A549 (cell line): Measurements from ENCODE around the gene PSMB9. TPM values are rescaled to one million over a fixed set of nuclear protein-coding genes. Genes with fewer than 3 reads are reported as not detected.

ENCODE experiments used
- ATAC-seq, 2 experiments: fragments of 200-7000 bp in 1 of 2; fragments of >200 bp in 1 of 2; cut with Nextera tagmentation in 1 of 2; cut with Tn5 transposase in 1 of 2; 3 replicates each; pipeline versions ENCODE4 v1.8.0 to v1.9.1; 2018 to 2020; ENCODE audit warnings: mild to moderate bottlenecking in 1 of 2, moderate library complexity in 1 of 2
- CTCF ChIA-PET: fragments of 300-600 bp; sonication (Branson Sonifier 250); formaldehyde crosslinking; extraction: SDS; loops from one replicate; lab custom pipeline; 2021; ENCODE audit warnings: antibody characterized with exemption, inconsistent platforms; lab: Yijun Ruan, JAX
- POLR2A ChIA-PET: fragments of 350-600 bp; formaldehyde crosslinking; extraction: SDS; loops from one replicate; lab custom pipeline; 2021; ENCODE audit warnings: antibody characterized with exemption, inconsistent platforms; lab: Yijun Ruan, JAX
- DNase-seq, 2 experiments: peaks; one replicate each; pipeline versions ENCODE4 v3.0.0 to v3.0.0-alpha.2; 2011 to 2016; ENCODE audit warnings: low read depth in 1 of 2, low spot score in 1 of 2
- FAIRE-seq: peaks from 2 replicates; lab custom pipeline; 2011; peaks lifted over from hg19 to GRCh38; lab: Jason Lieb, UNC
- H3K27ac ChIP-seq, 2 experiments: fragments of >200 bp; sonication (Bioruptor Twin); formaldehyde crosslinking; 3 replicates each; pipeline ENCODE4 v1.5.1; 2016 to 2017
- H3K4me1 ChIP-seq: fragments of >200 bp; sonication (Bioruptor Twin); formaldehyde crosslinking; 3 replicates; pipeline ENCODE4 v1.6.1; 2016
- H3K4me2 ChIP-seq: fragments of >200 bp; sonication (Bioruptor Twin); formaldehyde crosslinking; 3 replicates; pipeline ENCODE4 v1.6.1; 2016
- H3K4me3 ChIP-seq: fragments of >200 bp; sonication (Bioruptor Twin); formaldehyde crosslinking; 3 replicates; pipeline ENCODE4 v1.5.1; 2016
- H3K9me3 ChIP-seq: fragments of >200 bp; sonication (Bioruptor Twin); formaldehyde crosslinking; 3 replicates; pipeline ENCODE4 v1.6.1; 2016
- ATOH8 ChIP-seq: fragments of 250-450 bp; sonication (Bioruptor Pico); IDR thresholded peaks from 2 replicates; pipeline ENCODE4 v1.5.0; 2020; ENCODE audit warnings: low read depth, mild to moderate bottlenecking, moderate library complexity
- CBX8 ChIP-seq: fragments of 200-600 bp; sonication (generic); IDR thresholded peaks from 2 replicates; pipeline ENCODE4 v1.6.1; 2016
- CTCF ChIP-seq: fragments of >200 bp; sonication (Bioruptor Twin); formaldehyde crosslinking; IDR thresholded peaks from 3 replicates; pipeline ENCODE4 v1.5.1; 2016
- EHF ChIP-seq: fragments of 250-450 bp; sonication (Bioruptor Pico); IDR thresholded peaks from 2 replicates; pipeline ENCODE4 v1.5.0; 2020; ENCODE audit warnings: mild to moderate bottlenecking
- FOSB ChIP-seq: fragments of 250-450 bp; sonication (Bioruptor Pico); IDR thresholded peaks from 2 replicates; pipeline ENCODE4 v1.5.0; 2020; ENCODE audit warnings: mild to moderate bottlenecking, moderate library complexity
- FOSL2 ChIP-seq, 2 experiments: fragments of 450-650 bp in 1 of 2; fragments of >200 bp in 1 of 2; sonication (Bioruptor Twin) in 1 of 2; formaldehyde crosslinking; IDR thresholded peaks; 2 replicates each; pipeline versions ENCODE4 v1.5.0 to v1.6.1; 2016 to 2020; ENCODE audit warnings: mild to moderate bottlenecking in 1 of 2, moderate library complexity in 1 of 2
- FOXS1 ChIP-seq: fragments of 250-450 bp; sonication (Bioruptor Pico); IDR thresholded peaks from 2 replicates; pipeline ENCODE4 v1.5.0; 2020; ENCODE audit warnings: mild to moderate bottlenecking, moderate library complexity
- HOXA7 ChIP-seq: fragments of 250-450 bp; sonication (Bioruptor Pico); IDR thresholded peaks from 2 replicates; pipeline ENCODE4 v1.5.0; 2020; ENCODE audit warnings: mild to moderate bottlenecking, moderate library complexity
- HOXB5 ChIP-seq: fragments of 250-450 bp; sonication (Bioruptor Pico); IDR thresholded peaks from 2 replicates; pipeline ENCODE4 v1.5.0; 2020; ENCODE audit warnings: mild to moderate bottlenecking, moderate library complexity
- MAZ ChIP-seq: fragments of 150-350 bp; IDR thresholded peaks from 2 replicates; pipeline ENCODE4 v1.6.1; 2014; ENCODE audit warnings: antibody characterized with exemption, low read depth, low read length, borderline replicate concordance
- POLR2A ChIP-seq: IDR thresholded peaks from 2 replicates; pipeline ENCODE4 v1.6.1; 2012; ENCODE audit warnings: mild to moderate bottlenecking, low read length
- RAD21 ChIP-seq, 2 experiments: fragments of >200 bp in 1 of 2; sonication (Bioruptor Twin) in 1 of 2; formaldehyde crosslinking in 1 of 2; IDR thresholded peaks in 1 of 2; conservative IDR thresholded peaks in 1 of 2; 2 replicates in 1 of 2; 3 replicates in 1 of 2; pipeline ENCODE4 v1.6.1; 2012 to 2018; ENCODE audit warnings: inconsistent platforms in 1 of 2
- RCOR1 ChIP-seq: fragments of 150-350 bp; IDR thresholded peaks from 2 replicates; pipeline ENCODE4 v1.6.1; 2014; ENCODE audit warnings: antibody characterized with exemption, low read length, low read depth
- RFX5 ChIP-seq: fragments of 450-650 bp; IDR thresholded peaks from 2 replicates; pipeline ENCODE4 v1.7.1; 2014; ENCODE audit warnings: antibody characterized with exemption, mild to moderate bottlenecking, moderate library complexity
- SMC3 ChIP-seq: fragments of >200 bp; sonication (Bioruptor Twin); formaldehyde crosslinking; IDR thresholded peaks from 3 replicates; pipeline ENCODE4 v1.6.1; 2018; ENCODE audit warnings: inconsistent platforms
- TP53 ChIP-seq: fragments of 250-450 bp; sonication (Bioruptor Pico); IDR thresholded peaks from 2 replicates; pipeline ENCODE4 v1.5.0; 2021; ENCODE audit warnings: mild to moderate bottlenecking, moderate library complexity
- ZFP36 ChIP-seq: fragments of 450-650 bp; IDR thresholded peaks from 2 replicates; pipeline ENCODE4 v1.6.1; 2014; ENCODE audit warnings: borderline replicate concordance; ENCODE audit not compliant: partially characterized antibody
- ZNF302 ChIP-seq: fragments of 250-450 bp; sonication (Bioruptor Pico); IDR thresholded peaks from 2 replicates; pipeline ENCODE4 v1.9.0; 2021; ENCODE audit warnings: inconsistent platforms, mild to moderate bottlenecking, moderate library complexity
- ZSCAN20 ChIP-seq: fragments of 250-450 bp; sonication (Bioruptor Pico); IDR thresholded peaks from 2 replicates; pipeline ENCODE4 v1.8.0; 2022; ENCODE audit warnings: mild to moderate bottlenecking, moderate library complexity
- WGBS: methylation state at CpG from one replicate; pipeline ENCODE4 v1.1.6; 2017; ENCODE audit errors: missing lambda C conversion rate; 5-methylcytosine and 5-hydroxymethylcytosine counted together
- polyA plus RNA-seq, 4 experiments: library from polyadenylated mRNA; depleted of rRNA in 3 of 4; stranded (reverse); fragments of >200 nt; fragmentation: RNase III in 1 of 4; extraction: RNeasy Plus Mini Kit Qiagen cat#74134 plus additional on column Dnase treatment in 1 of 4; gene quantifications; 2 replicates in 3 of 4; 3 replicates in 1 of 4; pipeline ENCODE4 v1.2.3, GENCODE V29; 2011 to 2017
- TF ChIP-seq, protein P1 (sequence below): fragments of 450-650 bp; IDR thresholded peaks from 2 replicates; pipeline ENCODE4 v1.6.1; 2014; ENCODE audit warnings: antibody characterized with exemption
- TF ChIP-seq, protein P2 (sequence below): fragments of 250-450 bp; sonication (Bioruptor Pico); IDR thresholded peaks from 2 replicates; pipeline ENCODE4 v1.5.0; 2021; ENCODE audit warnings: mild to moderate bottlenecking, moderate library complexity, borderline replicate concordance

PSMB9 gene
- polyA plus RNA-seq, 2 of the 4 experiments (the other 2 are of a cell fraction): 9.2 to 12.5 TPM

GRCh38 chr6:32825966-32826365, 28.0 kb upstream of the PSMB9 start:
- FAIRE-seq (no peak), DNase-seq (peak in 1 of 2 experiments; percentile 24), ATAC-seq (peak; percentile 68 to 71; a peak in 5 of 6 replicates)
- Histone ChIP-seq H3K4me2 (no peak overlapping the region), H3K4me1 (no peaks in the 10 kb centered on the region), H3K4me3 (no peak overlapping the region), H3K27ac (no peak overlapping the region), H3K9me3 (no peaks in the 10 kb centered on the region)
- 79% methylated on average over 2 of the region's 2 CpGs for WGBS
- POLR2A ChIA-PET: interaction anchor here (0.7 to 1.0 kb wide), 2 partner anchors 42 to 146 kb away, joined by 3 to 4 read pairs; no protein-coding TSS in a partner anchor
- CTCF ChIA-PET: interaction anchor here (0.6 to 5.8 kb wide), 9 partner anchors 9 to 141 kb away, joined by 3 to 69 read pairs (median 6); partner anchors contain the start of genes HLA-DMA and TAP2
- TF ChIP-seq POLR2A: no peak
- peak; percentile 39; the same call in 2 of the 3 replicates for TF ChIP-seq SMC3
- TF ChIP-seq RAD21 (conservative IDR thresholded peaks at IDR 0.05 in 1 of 2, IDR thresholded peaks at IDR 0.05 in 1 of 2): peak; percentile 47 to 49
- TF ChIP-seq CTCF: peak; percentile 40

- CTCF ChIA-PET: interaction anchor here (1.4 to 5.8 kb wide), 7 partner anchors 12 to 127 kb away, joined by 4 to 69 read pairs (median 8); partner anchors contain the start of gene TAP2
- no peak for TF ChIP-seq ZSCAN20 (CRISPR knock-in tag)
- no peak for TF ChIP-seq CBX8
- TF ChIP-seq, protein P1, sequence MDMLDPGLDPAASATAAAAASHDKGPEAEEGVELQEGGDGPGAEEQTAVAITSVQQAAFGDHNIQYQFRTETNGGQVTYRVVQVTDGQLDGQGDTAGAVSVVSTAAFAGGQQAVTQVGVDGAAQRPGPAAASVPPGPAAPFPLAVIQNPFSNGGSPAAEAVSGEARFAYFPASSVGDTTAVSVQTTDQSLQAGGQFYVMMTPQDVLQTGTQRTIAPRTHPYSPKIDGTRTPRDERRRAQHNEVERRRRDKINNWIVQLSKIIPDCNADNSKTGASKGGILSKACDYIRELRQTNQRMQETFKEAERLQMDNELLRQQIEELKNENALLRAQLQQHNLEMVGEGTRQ: no peak
- TF ChIP-seq, protein P2, sequence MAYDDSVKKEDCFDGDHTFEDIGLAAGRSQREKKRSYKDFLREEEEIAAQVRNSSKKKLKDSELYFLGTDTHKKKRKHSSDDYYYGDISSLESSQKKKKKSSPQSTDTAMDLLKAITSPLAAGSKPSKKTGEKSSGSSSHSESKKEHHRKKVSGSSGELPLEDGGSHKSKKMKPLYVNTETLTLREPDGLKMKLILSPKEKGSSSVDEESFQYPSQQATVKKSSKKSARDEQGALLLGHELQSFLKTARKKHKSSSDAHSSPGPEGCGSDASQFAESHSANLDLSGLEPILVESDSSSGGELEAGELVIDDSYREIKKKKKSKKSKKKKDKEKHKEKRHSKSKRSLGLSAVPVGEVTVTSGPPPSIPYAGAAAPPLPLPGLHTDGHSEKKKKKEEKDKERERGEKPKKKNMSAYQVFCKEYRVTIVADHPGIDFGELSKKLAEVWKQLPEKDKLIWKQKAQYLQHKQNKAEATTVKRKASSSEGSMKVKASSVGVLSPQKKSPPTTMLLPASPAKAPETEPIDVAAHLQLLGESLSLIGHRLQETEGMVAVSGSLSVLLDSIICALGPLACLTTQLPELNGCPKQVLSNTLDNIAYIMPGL (CRISPR knock-in tag): no peak
- TF ChIP-seq ZNF302 (CRISPR knock-in tag): no peak
- no peak for TF ChIP-seq RFX5
- TF ChIP-seq FOXS1 (CRISPR knock-in tag): no peak
- TF ChIP-seq SMC3: no peak
- no peak for TF ChIP-seq RAD21 (conservative IDR thresholded peaks at IDR 0.05 in 1 of 2, IDR thresholded peaks at IDR 0.05 in 1 of 2)
- TF ChIP-seq MAZ: no peak
- TF ChIP-seq FOSL2 (IDR thresholded peaks at IDR 0.05): no peak
- no peak for TF ChIP-seq FOSL2 (CRISPR knock-in tag; IDR thresholded peaks at IDR 0.05)
- TF ChIP-seq ZFP36: no peak
- TF ChIP-seq EHF (CRISPR knock-in tag): no peak
- TF ChIP-seq RCOR1: no peak
- TF ChIP-seq FOSB: no peak
- TF ChIP-seq ATOH8: no peak
- TF ChIP-seq HOXA7: no peak
- no peak for TF ChIP-seq HOXB5 (CRISPR knock-in tag)
- TF ChIP-seq TP53 (CRISPR knock-in tag): no peak
- DNase-seq (no peak), FAIRE-seq (no peak), ATAC-seq (no peak)
- H3K4me3 ChIP-seq: no peak overlapping the region
- H3K9me3 ChIP-seq: no peaks in the 10 kb centered on the region
- WGBS: 86% methylated on average over 3 of the region's 3 CpGs
- H3K4me1 ChIP-seq: no peaks in the 10 kb centered on the region
- H3K4me2 ChIP-seq: no peak overlapping the region
- POLR2A ChIA-PET: interaction anchor here (1.2 kb wide), 1 partner anchor 11 kb away, joined by 3 read pairs; the partner anchor contains the start of gene TAP2
- no peak overlapping the region for H3K27ac ChIP-seq
These were observed 27.0 kb upstream of the PSMB9 start for GRCh38 chr6:32827025-32827424.
